Esophagus (tissue), 2 donors: Measurements from ENCODE around the gene PPM1L. TPM values are rescaled to one million over a fixed set of nuclear protein-coding genes. Genes with fewer than 3 reads are reported as not detected.

Experiments
- H3K27ac ChIP-seq, 2 donors: one replicate each; pipeline ENCODE4 v1.5.1; 2013; ENCODE audit warnings: low read depth in 2 of 2, mild to moderate bottlenecking in 2 of 2, inconsistent platforms in 1 of 2, low read length in 1 of 2, moderate library complexity in 1 of 2
- H3K27me3 ChIP-seq, 2 donors: one replicate each; pipeline ENCODE4 v1.6.1; 2013; ENCODE audit warnings: low read length in 2 of 2, control low read depth in 1 of 2, mild to moderate bottlenecking in 1 of 2; ENCODE audit not compliant: insufficient read depth in 2 of 2, control insufficient read depth in 1 of 2
- H3K36me3 ChIP-seq, 2 donors: one replicate each; pipeline ENCODE4 v1.6.1; 2013; ENCODE audit warnings: low read length in 1 of 2; ENCODE audit not compliant: control insufficient read depth in 2 of 2, insufficient read depth in 2 of 2
- H3K4me1 ChIP-seq, 2 donors: one replicate each; pipeline ENCODE4 v1.6.1; 2013; ENCODE audit warnings: low read length in 1 of 2; ENCODE audit not compliant: control insufficient read depth in 2 of 2, insufficient read depth in 2 of 2
- H3K4me3 ChIP-seq, 2 donors: one replicate each; pipeline ENCODE4 v1.5.1; 2013; ENCODE audit warnings: low read length in 2 of 2, mild to moderate bottlenecking in 2 of 2, low read depth in 1 of 2, moderate library complexity in 1 of 2
- H3K9me3 ChIP-seq, 2 donors: one replicate each; pipeline ENCODE4 v1.6.1; 2013; ENCODE audit warnings: mild to moderate bottlenecking in 2 of 2, low read depth in 1 of 2, low read length in 1 of 2, moderate library complexity in 1 of 2; ENCODE audit not compliant: control insufficient read depth in 2 of 2, insufficient read depth in 1 of 2
- WGBS, 2 donors: extraction: QIAGEN DNeasy Blood & Tissue Kit; methylation state at CpG; one replicate each; pipeline ENCODE4 v1.1.7; 2013; 5-methylcytosine and 5-hydroxymethylcytosine counted together
- polyA plus RNA-seq, 2 donors: library from polyadenylated mRNA; stranded (reverse); fragments of 200-250 nt; gene quantifications; one replicate each; pipeline ENCODE4 v1.2.3, GENCODE V29; 2013
- donor health status: healthy with polysubstance abuse.
- donor health status: Bipolar disorder and iron deficiency.

The PPM1L gene
- polyA plus RNA-seq, 2 donors: 2.7 to 3.0 TPM

- 82 to 84% methylated on average over 4 of the region's 4 CpGs for WGBS, 2 donors
- Histone ChIP-seq H3K27ac (no peak overlapping the region), H3K27me3 (no peaks in the 10 kb centered on the region), H3K4me3 (no peak overlapping the region), H3K9me3 (no peaks in the 10 kb centered on the region), H3K36me3 (no peaks in the 10 kb centered on the region), H3K4me1 (no peaks in the 10 kb centered on the region)
These were observed 293.7 kb downstream of the PPM1L start for GRCh38 chr3:161049683-161050248.

DNA sequence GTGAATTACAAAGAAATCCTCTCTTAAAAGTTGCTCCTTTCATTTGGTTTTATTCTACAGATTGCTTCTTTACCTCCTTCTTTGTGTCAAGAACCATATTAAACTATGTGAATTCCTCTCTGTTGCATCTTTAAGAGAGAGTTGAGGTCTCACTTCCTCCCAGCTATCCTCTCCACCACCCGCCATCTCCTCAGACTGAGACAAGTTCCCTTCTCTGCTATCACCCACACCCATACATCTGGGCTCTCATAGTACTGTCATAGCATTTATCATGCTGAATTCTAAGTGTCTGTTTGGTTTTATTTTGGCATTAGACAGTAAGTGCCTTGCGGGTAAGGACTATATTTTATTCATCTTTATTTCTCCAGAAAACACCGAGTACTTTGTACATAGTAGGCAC is 294.9 kb downstream of the PPM1L start:
- Histone ChIP-seq H3K27ac (peak overlapping the region in 1 of 2 donors; percentile 13), H3K4me3 (no peak overlapping the region), H3K9me3 (no peaks in the 10 kb centered on the region), H3K36me3 (no peaks in the 10 kb centered on the region), H3K4me1 (no peaks in the 10 kb centered on the region), H3K27me3 (no peaks in the 10 kb centered on the region)
- WGBS, 2 donors: 90 to 91% methylated on average over 3 of the region's 3 CpGs

GRCh38 chr3:161051856-161052255 is 295.8 kb downstream of the PPM1L start:
- Histone ChIP-seq H3K4me1 (no peaks in the 10 kb centered on the region), H3K36me3 (no peaks in the 10 kb centered on the region), H3K9me3 (no peaks in the 10 kb centered on the region), H3K27me3 (no peaks in the 10 kb centered on the region), H3K4me3 (no peak overlapping the region), H3K27ac (no peak overlapping the region)
- WGBS, 2 donors: 89% methylated on average over 6 of the region's 6 CpGs

- Histone ChIP-seq H3K36me3 (no peaks in the 10 kb centered on the region), H3K4me3 (no peak overlapping the region), H3K27me3 (no peaks in the 10 kb centered on the region), H3K4me1 (no peaks in the 10 kb centered on the region), H3K27ac (no peak overlapping the region), H3K9me3 (no peaks in the 10 kb centered on the region)
- WGBS, 2 donors: 77 to 82% methylated on average over 5 of the region's 5 CpGs
These were observed 299.0 kb downstream of the PPM1L start for GRCh38 chr3:161054860-161055604.

DNA sequence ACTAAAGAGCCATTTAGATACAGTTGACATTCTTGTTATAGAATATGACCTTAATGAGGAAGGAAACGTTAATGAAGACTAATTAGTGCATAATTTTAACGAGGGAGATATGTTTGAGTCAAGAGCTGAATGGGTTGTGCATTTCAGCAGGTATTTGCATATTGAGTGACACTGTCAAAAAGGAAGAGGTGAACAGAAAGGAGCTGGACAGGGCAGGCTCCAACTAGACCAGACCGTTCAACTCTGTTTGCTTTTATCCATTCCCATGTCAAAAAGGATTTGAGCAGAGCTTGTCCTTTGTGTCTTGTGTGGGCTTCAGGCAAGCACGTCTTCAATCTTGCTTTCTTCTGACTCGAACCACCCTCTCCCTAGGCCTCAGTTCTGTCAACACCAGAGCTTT is 308.4 kb downstream of the PPM1L start:
- peaks cover 0 to 4% of the 10 kb centered on the region in 2 donors for H3K4me1 ChIP-seq
- WGBS, 2 donors: 49 to 60% methylated on average over 5 of the region's 5 CpGs
- no peaks in the 10 kb centered on the region for H3K27me3 ChIP-seq
- no peaks in the 10 kb centered on the region for H3K9me3 ChIP-seq
- H3K4me3 ChIP-seq: no peak overlapping the region
- no peaks in the 10 kb centered on the region for H3K36me3 ChIP-seq
- H3K27ac ChIP-seq: peak overlapping the region; percentile 7 to 56

DNA sequence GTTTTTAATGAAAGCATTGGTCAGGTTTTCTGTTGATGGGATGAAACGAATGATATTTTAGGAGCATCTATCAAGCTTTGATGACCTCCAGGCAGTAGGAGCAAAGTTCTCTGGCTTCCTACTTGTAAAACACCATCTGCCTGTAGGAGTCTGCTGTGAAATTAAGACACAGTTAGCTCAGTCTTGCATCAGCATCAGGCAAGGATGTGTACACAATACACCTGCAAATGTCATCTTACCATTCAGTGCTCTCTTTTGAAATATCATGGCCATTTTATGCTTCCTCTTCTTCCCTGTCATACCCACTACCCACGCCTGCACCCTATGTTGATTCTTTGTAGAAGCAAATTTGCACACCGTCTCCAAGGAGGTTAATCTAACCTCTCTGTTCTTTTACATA is 310.9 kb downstream of the PPM1L start:
- H3K4me3 ChIP-seq: no peak overlapping the region
- H3K36me3 ChIP-seq: no peaks in the 10 kb centered on the region
- no peak overlapping the region for H3K27ac ChIP-seq
- H3K27me3 ChIP-seq: no peaks in the 10 kb centered on the region
- no peaks in the 10 kb centered on the region for H3K9me3 ChIP-seq
- WGBS, 2 donors: 87 to 89% methylated on average over 3 of the region's 3 CpGs
- peaks cover 0 to 6% of the 10 kb centered on the region in 2 donors for H3K4me1 ChIP-seq

- H3K27me3 ChIP-seq: no peaks in the 10 kb centered on the region
- 60 to 73% methylated on average over 1 of the region's 1 CpG for WGBS, 2 donors
- no peaks in the 10 kb centered on the region for H3K36me3 ChIP-seq
- H3K4me1 ChIP-seq: peaks cover 0 to 6% of the 10 kb centered on the region in 2 donors
- no peak overlapping the region for H3K27ac ChIP-seq
- H3K9me3 ChIP-seq: no peaks in the 10 kb centered on the region
- no peak overlapping the region for H3K4me3 ChIP-seq
These were observed 311.3 kb downstream of the PPM1L start for GRCh38 chr3:161067335-161067734.

DNA sequence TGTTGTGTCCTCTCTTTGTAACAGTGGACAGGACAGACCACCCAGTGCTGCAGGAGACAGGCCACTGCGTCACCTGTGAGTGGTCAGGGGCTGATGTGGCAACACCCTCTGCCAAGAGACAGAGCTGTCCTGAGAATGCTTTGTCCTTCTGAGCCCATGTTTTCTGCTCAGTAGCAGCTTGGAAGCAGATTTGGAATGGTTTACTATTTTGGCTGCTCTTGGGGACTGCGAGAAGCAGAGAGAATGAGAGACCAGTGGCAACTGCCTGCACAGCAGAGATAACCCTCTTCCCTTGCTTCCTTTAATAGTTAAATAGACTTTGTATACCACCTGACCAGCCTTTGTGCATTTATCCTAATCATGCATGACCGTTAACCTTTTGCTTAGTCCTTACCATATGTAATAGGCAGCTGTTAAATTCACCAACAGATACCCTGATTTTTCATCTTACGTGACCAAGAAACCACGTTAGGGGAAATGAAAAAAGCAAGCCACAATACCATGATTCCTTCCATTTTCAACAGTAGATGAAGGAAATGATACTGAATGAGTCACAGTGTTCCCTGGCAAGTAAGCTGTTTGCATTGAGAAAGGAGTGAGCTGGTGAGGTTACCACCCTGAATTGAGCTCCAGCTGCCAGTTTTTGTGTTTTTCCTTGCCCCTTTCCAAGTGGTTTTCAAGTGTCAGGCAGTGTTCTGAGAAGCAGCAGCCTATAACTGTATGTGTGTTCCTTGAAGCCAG is 313.6 kb downstream of the PPM1L start:
- 48 to 51% methylated on average over 5 of the region's 5 CpGs for WGBS, 2 donors

DNA sequence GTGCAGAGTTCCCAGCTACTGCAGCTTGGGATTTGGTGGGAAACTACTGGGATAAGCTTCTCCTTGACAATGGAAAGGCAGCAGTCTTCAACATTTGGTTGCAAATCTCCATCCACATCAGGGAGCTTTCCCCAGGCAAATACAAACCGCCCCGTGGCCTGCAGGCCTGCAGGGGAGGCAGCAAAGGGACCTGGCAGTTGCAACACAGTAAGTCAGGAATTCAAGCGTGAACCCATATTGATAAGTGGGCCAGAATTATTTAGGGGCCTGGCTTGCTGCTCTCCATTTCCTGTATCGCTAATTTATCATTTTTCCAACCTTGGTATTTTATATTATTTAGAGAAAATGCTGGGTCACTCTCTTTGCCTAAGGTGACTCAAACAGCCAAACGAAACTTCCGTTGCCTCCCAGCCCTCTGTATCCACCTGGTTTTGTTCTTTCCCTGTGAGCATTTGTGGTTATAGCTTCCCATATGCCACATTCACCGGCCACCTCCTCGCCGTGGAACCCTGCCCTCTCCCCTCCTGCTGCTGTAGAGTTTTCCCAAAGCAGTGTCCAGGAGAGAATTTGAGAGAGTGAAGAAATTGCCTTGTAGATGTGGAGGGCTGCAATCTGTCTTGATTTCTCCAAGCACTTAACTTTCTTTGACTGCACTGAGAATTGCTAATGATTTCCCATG is 314.4 kb downstream of the PPM1L start:
- 73 to 77% methylated on average over 9 of the region's 9 CpGs for WGBS, 2 donors
- no peaks in the 10 kb centered on the region for H3K9me3 ChIP-seq
- H3K27ac ChIP-seq: peak overlapping the region; percentile 74 to 76

More for the DNA sequence above, 313.6 kb downstream of the PPM1L start:
- Histone ChIP-seq H3K4me1 (peaks cover 0 to 3% of the 10 kb centered on the region in 2 donors), H3K36me3 (no peaks in the 10 kb centered on the region), H3K27ac (peak overlapping the region; percentile 74 to 76), H3K4me3 (no peak overlapping the region), H3K27me3 (no peaks in the 10 kb centered on the region), H3K9me3 (no peaks in the 10 kb centered on the region)

More for the DNA sequence above, 314.4 kb downstream of the PPM1L start:
- Histone ChIP-seq H3K27me3 (no peaks in the 10 kb centered on the region), H3K4me1 (peaks cover 0 to 2% of the 10 kb centered on the region in 2 donors), H3K4me3 (no peak overlapping the region), H3K36me3 (no peaks in the 10 kb centered on the region)
